Dedifferentiated amniotic fluid mesenchymal stem cell (primary cell): ENCODE measurements around the gene STRN3.
A peak's percentile ranks its signal among the peaks of the same experiment; 100 is the strongest.
"Not testable (repeated sequence)": the region's sequence is repeated elsewhere in the genome, so short reads cannot be mapped to it uniquely, and the experiment has no call there.

Source experiments
- DNase-seq: peaks from one replicate; pipeline ENCODE4 v3.0.0-alpha.2; 2016; ENCODE audit errors: extremely low spot score

Gene STRN3

GRCh38 chr14:31036552-31036951 lies 10.4 kb upstream of the STRN3 start:
- no peak for DNase-seq

GRCh38 chr14:31030469-31030868 lies 4.3 kb upstream of the STRN3 start:
- no peak for DNase-seq

DNA sequence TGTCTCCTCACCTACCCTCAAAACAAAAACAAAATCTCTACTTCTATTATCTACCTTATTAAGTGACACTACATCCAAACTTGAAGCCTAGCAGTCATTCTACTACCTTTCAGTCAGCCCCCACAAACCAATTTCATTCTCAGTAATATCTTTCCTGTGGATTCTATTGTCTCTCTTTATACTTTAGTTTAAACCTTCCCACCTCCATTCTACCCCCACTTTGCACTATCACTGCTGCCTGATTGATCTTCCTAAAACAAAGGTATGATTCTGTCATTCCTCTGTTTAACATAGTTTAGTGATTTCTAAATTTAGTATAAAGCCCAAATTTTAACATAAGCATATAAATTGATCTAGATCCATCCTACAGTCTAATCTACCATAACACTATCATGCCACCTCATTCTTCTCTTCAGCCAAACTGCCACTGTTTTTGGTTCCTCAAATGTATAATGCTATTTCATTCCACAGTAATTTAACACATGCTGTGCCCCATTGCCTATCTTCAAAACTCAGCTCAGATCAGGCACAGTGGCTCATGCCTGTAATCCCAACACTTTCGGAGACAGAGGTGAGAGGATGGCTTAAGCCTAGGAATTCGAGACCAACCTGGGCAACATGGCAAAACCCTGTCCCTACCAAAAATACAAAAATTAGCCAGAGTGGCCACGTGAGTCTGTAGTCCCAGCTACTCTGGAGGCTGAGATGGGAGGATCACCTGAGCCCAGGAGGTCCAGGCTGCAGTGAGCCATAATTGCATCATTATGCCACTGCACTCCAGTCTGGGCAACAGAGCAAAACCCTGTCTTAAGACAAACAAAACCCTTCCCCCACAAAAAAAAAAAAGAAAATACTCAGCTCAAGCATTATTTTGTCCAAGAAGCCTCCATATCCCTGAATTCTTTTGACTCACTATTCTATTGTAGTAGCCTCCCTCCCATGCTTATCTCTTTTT lies 3.1 kb upstream of the STRN3 start:
- no peak for DNase-seq

DNA sequence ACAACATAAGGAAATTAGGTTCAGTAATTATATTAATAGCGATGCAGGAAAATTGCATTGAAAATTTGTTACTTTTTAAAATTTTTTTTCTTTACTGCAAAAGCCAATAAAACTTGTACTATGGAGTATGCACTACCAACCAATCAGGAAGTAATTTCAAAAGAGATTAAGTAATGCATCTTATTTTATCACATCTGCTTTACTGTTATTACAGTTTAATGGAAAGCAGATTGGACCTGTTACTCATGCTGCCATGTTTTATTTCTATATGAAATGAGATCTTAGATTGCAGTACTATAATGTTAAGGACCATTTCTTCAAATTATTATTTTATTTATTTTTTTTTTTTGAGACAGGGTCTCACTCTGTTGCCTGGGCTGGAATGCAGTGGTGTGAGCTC lies 1.7 kb upstream of the STRN3 start:
- DNase-seq: no peak

DNA sequence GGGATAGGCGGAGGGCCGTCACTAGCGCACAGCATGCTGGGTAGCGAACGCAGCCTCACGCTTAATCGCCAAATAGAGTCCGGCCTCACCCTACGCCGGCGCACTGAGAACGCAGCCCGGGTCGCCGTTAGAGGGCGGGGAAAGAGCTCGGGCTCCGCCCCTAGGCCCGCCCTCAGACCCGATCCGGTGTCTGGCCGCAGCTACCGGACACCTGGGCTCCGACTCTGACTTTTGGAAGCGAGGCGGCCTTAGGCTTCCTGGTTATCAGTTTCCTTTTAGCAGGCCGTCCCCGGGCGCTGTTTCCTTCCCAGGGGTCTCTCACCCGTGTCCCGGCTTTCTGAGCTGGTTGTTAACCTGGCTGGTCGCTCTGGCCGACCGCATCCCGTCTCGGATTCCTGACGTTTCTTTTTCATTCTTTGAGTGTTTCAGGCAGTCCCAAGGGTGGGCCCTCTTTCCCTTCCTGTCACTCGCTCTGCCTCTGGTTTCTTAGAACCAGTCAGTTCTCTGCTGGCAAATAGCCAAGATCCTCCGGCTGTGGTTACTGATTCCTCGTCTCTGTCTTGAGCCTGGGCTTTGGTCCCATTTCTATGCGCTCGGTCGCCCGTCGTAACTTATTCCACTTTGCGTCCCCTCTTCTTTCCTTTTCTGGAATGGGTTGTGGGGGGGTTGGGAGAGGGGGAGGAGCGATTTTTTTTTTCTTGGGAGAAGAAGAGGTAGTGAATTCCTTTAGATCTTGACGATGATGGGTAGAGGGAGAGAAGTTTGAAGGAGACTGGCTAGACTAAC lies 464 bp upstream of the STRN3 start:
- peak; percentile 95 for DNase-seq

GRCh38 chr14:31025367-31026076 lies 657 bp downstream of the STRN3 start, which contains the start of gene AP4S1:
TSS of gene AP4S1 (plus strand) at chr14:31025649. CDS start at chr14:31066197, 40,548 bp downstream.
- DNase-seq: no peak

- no peak for DNase-seq
Observed at GRCh38 chr14:31024577-31025366, 1.4 kb downstream of the STRN3 start.

DNA sequence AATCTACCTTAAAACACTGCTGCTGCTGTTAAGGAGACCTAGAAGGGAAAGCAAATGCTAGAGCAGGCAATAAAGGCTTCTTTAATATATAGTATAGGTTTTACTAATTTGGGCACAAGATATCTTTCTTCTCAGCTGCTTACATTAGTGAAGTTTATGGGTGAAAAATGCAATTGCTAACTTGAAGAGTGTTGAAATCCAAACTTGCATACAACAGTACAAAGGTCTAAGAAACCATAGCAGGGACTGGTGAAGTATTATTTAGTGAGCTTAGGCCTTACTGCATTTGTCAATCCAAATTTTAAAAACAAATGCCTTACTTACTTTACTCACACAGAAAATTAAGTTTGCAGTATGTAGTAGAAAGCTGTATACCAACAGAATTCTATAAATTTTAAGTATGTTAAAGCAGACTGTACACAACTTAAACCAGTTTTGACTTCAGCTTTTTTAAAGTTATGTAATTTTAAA lies 2.1 kb downstream of the STRN3 start:
- DNase-seq: no peak

- DNase-seq: no peak
Observed at GRCh38 chr14:31022386-31022785, 3.8 kb downstream of the STRN3 start.

DNA sequence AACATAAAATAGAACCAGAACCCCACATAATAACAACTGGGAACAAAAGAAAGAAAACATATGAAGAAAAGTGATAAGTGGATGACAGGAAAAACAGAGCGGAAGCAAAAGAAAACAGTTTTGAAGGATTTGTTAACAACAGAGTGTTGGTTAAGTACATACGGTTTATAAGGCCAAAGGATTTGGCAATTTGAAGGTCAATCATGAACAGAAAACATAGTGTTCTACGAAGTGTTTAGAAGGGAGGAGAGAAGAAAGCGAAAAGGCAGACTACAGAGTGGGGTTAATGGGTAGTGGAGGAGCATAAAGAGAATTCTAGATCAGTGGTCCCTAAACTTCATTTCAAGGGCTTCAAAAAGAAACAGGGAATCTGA lies 4.6 kb downstream of the STRN3 start:
- DNase-seq: no peak

- DNase-seq: no peak
Observed at GRCh38 chr14:31020834-31021575, 5.2 kb downstream of the STRN3 start.

DNA sequence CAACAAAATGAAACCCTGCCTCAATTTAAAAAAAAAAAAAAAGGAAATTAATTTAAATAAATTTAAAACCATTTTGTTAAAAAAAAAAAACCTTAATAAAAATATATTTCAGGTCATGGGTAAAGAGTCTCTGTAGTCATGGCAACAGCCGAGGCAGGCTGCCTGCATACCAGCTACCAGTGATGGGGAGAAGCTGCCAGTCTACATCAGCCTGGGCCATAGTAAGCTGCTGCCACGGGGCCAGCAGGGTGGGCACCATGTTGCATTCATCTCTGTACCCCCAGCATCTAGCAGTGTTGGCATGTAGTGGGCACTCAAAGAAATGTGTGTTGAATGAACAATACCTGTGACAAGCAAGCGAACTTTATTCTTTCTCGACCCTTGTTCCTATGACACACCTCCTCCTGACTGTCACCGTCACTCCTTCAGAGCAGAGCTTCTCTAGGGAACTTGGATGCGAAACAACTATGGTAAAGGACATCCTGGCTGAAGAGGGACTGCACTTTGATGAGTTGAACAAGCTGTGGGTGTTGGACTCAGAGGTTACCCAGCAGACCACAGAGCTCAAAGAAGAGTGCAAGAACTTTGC lies 8.0 kb downstream of the STRN3 start:
- no peak for DNase-seq

- no peak for DNase-seq
Observed at GRCh38 chr14:31013841-31014240, 12.3 kb downstream of the STRN3 start.

GRCh38 chr14:31010935-31011334 lies 15.2 kb downstream of the STRN3 start:
- DNase-seq: no peak

- DNase-seq: no peak
Observed at GRCh38 chr14:31009836-31010574, 16.2 kb downstream of the STRN3 start.

- DNase-seq: no peak
Observed at GRCh38 chr14:31006703-31007102, 19.5 kb downstream of the STRN3 start.

GRCh38 chr14:31004007-31004406 lies 22.2 kb downstream of the STRN3 start:
- DNase-seq: not testable (repeated sequence)

GRCh38 chr14:31003284-31003683 lies 22.9 kb downstream of the STRN3 start:
- no peak for DNase-seq

DNA sequence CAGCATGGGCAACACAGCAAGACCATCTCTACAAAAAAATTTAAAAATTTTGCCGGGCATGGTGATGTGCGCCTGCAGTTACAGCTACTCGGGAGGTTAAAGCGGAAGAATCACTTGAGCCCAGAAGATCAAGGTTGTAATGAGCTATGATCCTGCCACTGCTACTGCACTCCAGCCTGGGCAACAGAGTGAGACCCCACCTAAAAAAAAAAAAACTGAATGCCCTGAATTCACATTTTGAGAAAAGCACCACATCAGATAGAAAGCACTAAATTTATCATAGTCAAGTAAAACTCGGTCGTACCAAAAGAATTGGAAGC lies 24.9 kb downstream of the STRN3 start:
- no peak for DNase-seq
